Measurements from ENCODE around the gene NUBP1.

NUBP1 gene

DNA sequence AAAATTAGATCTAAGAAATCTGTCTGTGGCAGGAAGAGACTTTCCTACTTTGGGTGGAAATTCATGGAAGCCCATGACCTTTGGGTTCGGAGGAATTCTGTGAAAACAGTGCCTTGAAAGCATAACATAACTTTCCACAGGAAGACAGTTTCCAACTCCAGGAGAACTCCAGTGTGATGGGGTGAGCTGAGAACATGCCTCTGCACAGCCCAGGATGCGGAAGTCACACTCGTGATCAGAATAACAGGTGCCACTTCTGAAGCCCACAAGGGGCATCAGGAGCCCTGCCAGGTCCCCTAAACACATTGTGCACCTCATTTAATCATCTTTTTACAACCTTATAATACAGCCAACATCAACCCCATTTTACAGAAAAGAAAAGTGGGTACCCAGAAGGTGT lies 65.2 kb downstream of the NUBP1 start:
- DNase-seq, result no peak

DNA sequence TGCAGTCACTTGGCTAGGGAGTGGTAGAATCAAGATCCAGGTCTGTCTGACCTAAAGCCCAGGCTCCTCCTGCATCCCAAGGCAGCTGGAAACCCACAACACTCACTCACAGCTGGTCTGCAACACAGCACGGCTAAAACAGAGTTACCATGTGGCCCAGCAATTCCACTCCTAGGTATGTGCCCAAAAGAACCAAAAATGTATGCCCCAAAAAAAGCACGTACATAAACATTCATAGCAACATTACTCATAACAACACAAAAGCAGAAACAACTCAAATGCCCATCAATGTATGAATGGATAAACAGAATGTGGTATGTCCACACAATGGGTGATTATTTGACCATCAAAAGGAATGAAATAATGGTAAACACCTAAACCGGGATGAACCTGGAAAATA lies 66.1 kb downstream of the NUBP1 start:
- no peak for DNase-seq

DNA sequence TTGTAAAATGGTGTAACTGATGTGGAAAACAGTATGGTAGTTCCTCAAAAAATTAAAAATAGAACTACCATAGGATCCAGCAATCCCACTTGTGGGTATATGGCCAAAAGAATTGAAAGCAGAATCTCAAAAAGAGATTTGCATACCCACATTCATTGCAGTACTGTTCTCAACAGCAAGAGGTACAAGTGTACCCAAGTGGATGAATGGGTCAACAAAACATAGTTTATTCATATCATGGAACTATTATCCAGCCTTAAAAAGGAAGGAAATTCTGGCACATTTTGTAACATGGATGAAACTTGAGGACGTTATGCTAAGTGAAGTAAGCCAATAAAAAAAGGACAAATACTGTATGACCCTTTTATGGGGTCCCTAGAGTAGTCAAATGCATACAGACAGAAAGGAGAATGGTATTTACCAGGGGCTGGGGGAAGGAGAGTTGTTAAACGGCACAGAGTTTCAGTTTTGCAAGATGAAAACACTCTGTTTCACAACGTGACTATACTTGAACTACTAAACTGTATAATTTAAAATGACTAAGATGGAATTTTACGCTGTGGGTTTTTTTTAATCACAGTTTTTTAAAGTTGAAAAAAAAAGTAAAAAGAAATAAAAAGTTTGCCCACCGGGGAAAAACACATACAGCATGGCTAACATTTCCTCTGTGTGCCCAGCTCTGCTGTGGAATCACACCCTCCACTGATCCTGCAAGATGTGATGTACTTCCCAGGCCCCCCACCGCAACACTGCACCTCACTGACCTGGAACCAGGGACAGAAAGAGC lies 68.9 kb downstream of the NUBP1 start:
- DNase-seq, result no peak

DNA sequence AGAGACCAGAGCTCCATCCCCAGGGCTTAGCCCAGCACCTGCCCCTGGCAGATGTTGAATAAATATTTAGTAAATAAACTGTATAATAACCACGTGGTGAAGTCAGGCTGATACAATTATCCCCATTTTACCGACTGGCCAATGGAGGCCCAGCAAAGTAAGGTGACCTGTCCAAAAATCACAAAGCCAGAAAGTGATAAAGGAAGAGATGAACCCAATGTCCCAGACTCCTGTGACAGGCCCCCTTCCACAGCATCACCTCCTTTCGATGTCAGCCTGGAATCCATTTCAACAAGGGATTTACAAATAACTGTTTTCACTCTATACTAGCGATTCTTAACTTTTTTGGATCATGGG lies 69.4 kb downstream of the NUBP1 start:
- no peak for DNase-seq

DNA sequence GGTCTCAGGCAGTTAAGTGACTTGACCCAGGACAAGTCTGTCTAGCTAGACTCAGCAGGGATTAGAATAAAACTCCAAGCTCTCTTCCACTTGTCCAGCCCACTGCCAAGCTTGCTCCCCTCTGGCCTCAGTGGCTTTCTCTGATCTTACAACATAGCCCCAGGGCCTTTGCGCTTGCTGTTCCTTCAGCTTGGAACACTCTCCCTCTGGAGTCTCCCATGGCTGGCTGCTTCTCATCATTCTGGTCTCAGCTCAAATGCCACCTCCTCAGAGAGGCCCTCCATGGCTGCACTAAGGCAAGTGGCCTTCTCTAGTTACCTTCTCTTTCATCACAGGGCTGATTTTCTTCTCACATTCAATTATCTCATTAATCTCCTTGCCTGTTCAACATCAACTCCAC lies 73.9 kb downstream of the NUBP1 start:
- no peak for DNase-seq

DNA sequence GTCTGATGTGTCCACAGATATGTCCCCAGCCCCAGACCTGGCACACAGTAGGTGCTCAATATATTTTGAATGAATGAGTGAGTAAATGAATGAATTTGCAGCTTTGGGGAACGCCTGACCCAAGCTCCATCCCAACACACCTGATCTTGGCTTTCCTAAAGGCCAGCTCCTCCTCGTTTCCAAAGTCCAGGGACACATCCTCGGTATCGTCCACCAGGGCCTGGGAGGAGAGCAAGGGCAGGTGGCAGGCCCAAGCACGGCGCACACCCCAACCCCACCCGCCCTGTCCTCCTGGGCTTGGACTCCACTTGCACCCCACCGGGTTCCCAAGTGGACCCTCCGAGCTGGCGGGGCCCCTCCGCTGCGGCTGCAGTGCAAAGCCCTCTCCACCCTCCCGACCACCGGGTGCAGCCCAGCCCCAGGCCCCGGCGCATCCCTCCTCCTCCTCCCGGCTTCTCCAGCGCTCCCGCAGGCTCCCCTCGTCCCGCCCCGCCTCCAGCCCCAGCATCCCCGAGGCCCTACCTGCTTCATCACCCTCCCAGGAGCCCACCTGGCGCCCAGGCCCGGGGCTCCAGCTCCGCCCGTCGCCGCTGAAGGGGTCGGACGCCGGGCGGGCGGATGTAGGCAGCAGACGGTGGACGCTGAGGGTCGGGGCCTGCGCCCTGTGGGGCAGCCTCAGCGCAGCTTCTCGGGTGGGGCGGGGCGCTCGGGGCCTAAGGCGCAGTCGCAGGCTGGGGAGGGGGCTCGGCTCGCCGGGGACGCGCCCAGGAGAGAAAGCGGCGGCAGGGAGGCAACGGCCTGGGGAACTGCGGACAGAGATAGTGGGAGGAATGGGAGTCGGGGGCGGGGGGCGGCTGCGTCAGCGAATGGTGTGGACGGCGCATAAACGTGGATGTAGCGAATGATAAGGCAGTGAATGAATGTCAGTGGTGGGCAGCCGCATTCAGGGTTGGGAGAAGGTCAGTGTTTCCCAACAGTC lies 74.6 kb downstream of the NUBP1 start, which contains the start of gene TVP23A:
Gene TVP23A, minus strand, starts transcription at position 832 of the 979 bp plus-strand sequence. Its CDS starts 301 bp downstream, at position 531.
- DNase-seq, result no peak

Data from NCI-H1436 (cell line).